Measurements from ENCODE around the gene PRDM16. TPM values are rescaled to one million over a fixed set of nuclear protein-coding genes. Genes with fewer than 3 reads are reported as not detected.

The PRDM16 gene
- total and polyA plus RNA-seq, 2 of the 8 experiments (the other 6 are each of a cell fraction or from before 2014, with no cell fraction given), result 0.39 to 0.43 TPM

- TF ChIP-seq CHD7 (IDR thresholded peaks at IDR 0.05; ENCODE audit: insufficient replicate concordance, low read length) (no peak), EP300 (IDR thresholded peaks at IDR 0.05; ENCODE audit: borderline replicate concordance in 1 of 2, low read depth in 2 of 2, low read length in 2 of 2) (no peak), CTCF (IDR thresholded peaks at IDR 0.05; ENCODE audit: control extremely low read depth in 1 of 3, insufficient read depth in 1 of 3, low read depth in 1 of 3, low read length in 3 of 3) (no peak), TCF12 (IDR thresholded peaks at IDR 0.05; ENCODE audit: low read depth, low read length) (no peak), RXRA (IDR thresholded peaks at IDR 0.05; ENCODE audit: insufficient read depth, low read depth, low read length) (no peak)
Observed at GRCh38 chr1:3305156-3305555, 236.2 kb downstream of the PRDM16 start (continued).

Data from H1 (cell line).